Muscle layer of duodenum (tissue), 2 donors: ENCODE results near the gene SLC22A3.

Experiments used
- H3K27ac ChIP-seq: one replicate; pipeline ENCODE4 v1.7.0; 2013; ENCODE audit warnings: mild to moderate bottlenecking, low read length
- H3K27me3 ChIP-seq: one replicate; pipeline ENCODE4 v1.7.0; 2013; ENCODE audit warnings: low read depth, mild to moderate bottlenecking, control low read depth, low read length
- H3K36me3 ChIP-seq, 2 donors: one replicate each; pipeline ENCODE4 v1.7.0; 2013; ENCODE audit warnings: low read length in 2 of 2, control low read depth in 1 of 2, mild to moderate bottlenecking in 1 of 2; ENCODE audit not compliant: insufficient read depth in 2 of 2, control insufficient read depth in 1 of 2
- H3K4me1 ChIP-seq, 2 donors: one replicate each; pipeline ENCODE4 v1.7.0; 2013; ENCODE audit warnings: low read length in 2 of 2, mild to moderate bottlenecking in 2 of 2, control low read depth in 1 of 2, moderate library complexity in 1 of 2; ENCODE audit not compliant: insufficient read depth in 2 of 2, control insufficient read depth in 1 of 2
- H3K4me3 ChIP-seq, 2 donors: one replicate each; pipeline ENCODE4 v1.7.0; 2013; ENCODE audit warnings: low read length in 2 of 2, low read depth in 1 of 2, mild to moderate bottlenecking in 1 of 2
- H3K9me3 ChIP-seq, 2 donors: one replicate each; pipeline ENCODE4 v1.7.0; 2013; ENCODE audit warnings: low read length in 2 of 2, control low read depth in 1 of 2, mild to moderate bottlenecking in 1 of 2; ENCODE audit not compliant: control insufficient read depth in 1 of 2
- donor health status: healthy.

Gene SLC22A3

DNA sequence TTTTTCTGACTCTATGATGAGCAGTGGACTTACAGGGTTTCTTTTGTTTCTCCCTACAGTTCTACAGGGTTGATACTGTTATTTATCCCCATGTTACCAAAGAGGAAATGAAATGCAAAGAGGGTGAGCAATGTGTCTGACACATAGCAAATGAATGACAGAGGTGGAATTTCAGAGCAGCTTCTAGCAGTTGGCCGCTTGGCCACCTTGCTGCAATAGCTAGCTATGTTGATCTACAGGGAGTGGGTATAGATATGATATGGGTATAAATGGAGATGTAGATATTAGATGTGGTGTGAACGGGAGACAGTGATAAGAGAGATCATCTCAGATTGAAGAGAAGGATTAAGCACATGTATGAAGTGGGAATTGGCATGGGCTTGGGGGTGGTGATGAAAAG lies 10.9 kb upstream of the SLC22A3 start:
- Histone ChIP-seq H3K36me3 (no peaks in the 10 kb centered on the region), H3K4me1 (no peaks in the 10 kb centered on the region), H3K27ac (no peak overlapping the region), H3K27me3 (no peaks in the 10 kb centered on the region), H3K9me3 (no peaks in the 10 kb centered on the region), H3K4me3 (no peak overlapping the region)

DNA sequence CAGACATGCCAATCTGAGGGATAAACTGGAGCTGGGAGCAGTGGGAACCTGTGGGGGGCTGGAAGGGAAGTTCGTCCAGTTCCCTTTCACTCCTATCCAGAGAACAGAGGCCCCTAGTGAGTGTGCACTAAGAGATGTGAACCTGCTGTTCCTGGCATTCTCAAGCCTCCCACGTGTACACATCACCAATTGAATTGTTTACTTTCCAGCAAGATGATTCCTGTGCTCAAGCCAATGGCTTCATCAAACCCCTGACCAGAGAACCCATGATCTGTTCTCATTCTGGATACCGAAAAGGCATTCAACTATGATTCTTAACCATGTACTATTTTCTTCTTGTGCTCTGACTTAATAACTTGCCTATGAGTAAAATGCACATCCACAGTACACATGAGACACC lies 10.2 kb upstream of the SLC22A3 start:
- Histone ChIP-seq H3K36me3 (no peaks in the 10 kb centered on the region), H3K4me1 (no peaks in the 10 kb centered on the region)

DNA sequence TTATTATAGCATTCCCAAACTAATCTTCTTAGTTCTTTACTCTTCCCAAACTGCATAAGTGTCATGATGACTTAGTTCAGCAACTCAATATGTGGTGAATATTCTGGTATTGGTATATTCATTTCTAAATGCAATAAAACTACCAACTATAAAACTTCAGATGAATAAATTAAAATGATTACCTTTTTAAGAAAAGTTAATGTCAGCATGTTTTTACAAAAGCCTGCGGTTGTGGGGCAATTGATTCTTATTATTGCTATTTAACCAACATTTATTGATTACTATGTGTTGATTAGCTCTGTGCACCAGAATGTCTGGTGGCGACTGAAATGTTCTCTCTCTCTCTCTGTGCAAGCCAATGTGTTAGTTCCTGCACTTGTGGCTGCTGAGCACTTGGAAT lies 5.0 kb upstream of the SLC22A3 start:
- no peaks in the 10 kb centered on the region for H3K9me3 ChIP-seq
- H3K4me3 ChIP-seq: no peak overlapping the region

More for the DNA sequence above, 10.2 kb upstream of the SLC22A3 start:
- Histone ChIP-seq H3K27ac (no peak overlapping the region), H3K9me3 (no peaks in the 10 kb centered on the region), H3K27me3 (no peaks in the 10 kb centered on the region), H3K4me3 (no peak overlapping the region)

DNA sequence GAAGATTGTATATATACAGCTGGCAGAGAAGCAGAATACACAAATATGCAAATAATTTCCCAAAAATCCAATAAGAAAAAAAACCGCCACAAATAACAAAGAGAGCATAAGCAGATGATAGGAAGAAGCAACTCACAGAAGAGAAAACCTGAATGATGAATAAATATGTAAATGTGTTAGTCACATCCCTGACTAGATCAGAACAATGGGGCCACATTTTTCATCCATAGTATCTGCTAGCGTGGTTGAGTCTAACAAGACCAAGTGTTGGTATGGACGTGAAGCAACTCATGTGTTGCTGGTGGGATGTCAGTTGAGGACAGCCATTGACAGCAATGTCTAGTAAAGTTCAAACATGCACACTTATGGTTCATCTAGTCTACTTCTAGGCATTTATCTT lies 3.9 kb upstream of the SLC22A3 start:
- no peaks in the 10 kb centered on the region for H3K9me3 ChIP-seq
- no peak overlapping the region for H3K4me3 ChIP-seq
- H3K36me3 ChIP-seq: no peaks in the 10 kb centered on the region
- H3K27me3 ChIP-seq: no peaks in the 10 kb centered on the region
- no peak overlapping the region for H3K27ac ChIP-seq
- H3K4me1 ChIP-seq: peaks cover 0 to 7% of the 10 kb centered on the region in 2 donors

More for the DNA sequence above, 5.0 kb upstream of the SLC22A3 start:
- H3K27me3 ChIP-seq: no peaks in the 10 kb centered on the region
- no peaks in the 10 kb centered on the region for H3K36me3 ChIP-seq
- no peaks in the 10 kb centered on the region for H3K4me1 ChIP-seq
- H3K27ac ChIP-seq: no peak overlapping the region

DNA sequence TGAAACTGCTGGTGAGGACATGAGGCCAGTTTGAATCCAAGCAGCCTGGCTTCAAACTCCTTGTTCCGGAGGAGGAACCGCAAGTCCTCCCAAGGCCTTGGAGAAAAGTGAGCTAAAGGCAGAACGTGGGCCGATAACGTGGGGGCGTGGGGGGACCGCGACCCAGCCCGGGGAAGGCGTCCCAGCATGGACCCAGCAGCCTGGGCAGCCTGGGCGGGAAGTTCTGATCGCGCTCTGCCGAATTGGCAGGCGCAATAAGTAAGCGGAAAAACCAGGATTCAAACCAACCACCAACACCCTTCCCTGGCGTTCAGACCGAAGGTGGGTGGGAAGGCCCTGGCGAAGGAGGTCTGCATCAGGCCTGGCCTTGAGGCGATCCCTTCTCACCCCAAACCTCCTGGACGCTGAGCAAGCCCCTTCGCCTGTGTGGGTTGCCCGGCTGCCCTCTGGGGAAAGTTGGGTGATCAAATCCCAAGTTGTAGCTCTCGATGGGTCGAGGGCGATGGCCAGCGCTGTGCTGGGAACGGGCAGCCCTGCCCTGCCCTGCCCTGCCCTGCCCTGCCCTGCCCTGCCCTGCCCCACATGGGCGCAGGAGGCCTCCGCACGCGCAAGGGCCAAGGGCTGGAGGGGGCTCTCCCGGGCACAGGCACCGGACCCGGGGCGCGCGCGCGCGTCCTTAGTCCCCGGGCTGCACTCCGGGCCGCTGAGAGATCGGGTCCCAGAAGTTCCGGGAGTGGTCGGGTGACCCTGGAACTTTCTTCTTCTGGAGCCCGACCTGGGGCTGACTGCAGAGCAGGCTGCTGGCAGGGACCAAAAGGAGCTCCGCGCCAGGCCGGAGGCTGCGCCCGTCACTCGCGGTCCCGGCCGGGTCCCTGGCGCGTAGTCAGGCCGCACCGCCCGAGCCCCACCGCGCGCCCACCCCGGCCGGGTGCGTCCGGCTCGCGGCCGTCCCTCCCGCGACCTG lies 637 bp upstream of the SLC22A3 start:
- Histone ChIP-seq H3K4me3 (peak overlapping the region in 1 of 2 donors; percentile 40), H3K27ac (no peak overlapping the region)

DNA sequence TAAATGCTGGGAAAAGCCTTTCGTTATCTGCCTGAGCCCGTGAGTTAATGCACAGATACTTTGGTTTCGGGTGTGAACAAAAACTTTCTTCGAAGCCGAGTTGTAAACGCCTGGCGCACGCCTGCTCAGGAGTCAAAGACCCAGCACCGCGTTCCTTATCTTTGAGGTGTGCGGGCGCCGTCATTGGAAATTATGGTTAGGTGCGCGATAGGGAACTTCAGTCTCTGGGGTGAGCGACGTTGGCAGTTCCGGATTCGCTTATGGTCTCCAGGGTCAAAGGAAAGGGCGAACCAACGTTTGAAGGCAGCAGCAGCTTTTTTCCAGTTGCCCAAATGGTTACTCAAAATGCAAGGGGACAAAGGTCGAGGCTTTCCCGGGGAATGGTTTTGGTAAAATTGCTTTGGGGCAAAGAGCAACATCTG lies 853 bp downstream of the SLC22A3 start:
- Histone ChIP-seq H3K27me3 (no peaks in the 10 kb centered on the region), H3K4me1 (peaks cover 0 to 17% of the 10 kb centered on the region in 2 donors), H3K36me3 (no peaks in the 10 kb centered on the region), H3K4me3 (peak overlapping the region; percentile 57 to 78), H3K27ac (no peak overlapping the region), H3K9me3 (no peaks in the 10 kb centered on the region)

More for the DNA sequence above, 637 bp upstream of the SLC22A3 start:
- peaks cover 0 to 17% of the 10 kb centered on the region in 2 donors for H3K4me1 ChIP-seq
- H3K27me3 ChIP-seq: no peaks in the 10 kb centered on the region
- no peaks in the 10 kb centered on the region for H3K36me3 ChIP-seq
- no peaks in the 10 kb centered on the region for H3K9me3 ChIP-seq

DNA sequence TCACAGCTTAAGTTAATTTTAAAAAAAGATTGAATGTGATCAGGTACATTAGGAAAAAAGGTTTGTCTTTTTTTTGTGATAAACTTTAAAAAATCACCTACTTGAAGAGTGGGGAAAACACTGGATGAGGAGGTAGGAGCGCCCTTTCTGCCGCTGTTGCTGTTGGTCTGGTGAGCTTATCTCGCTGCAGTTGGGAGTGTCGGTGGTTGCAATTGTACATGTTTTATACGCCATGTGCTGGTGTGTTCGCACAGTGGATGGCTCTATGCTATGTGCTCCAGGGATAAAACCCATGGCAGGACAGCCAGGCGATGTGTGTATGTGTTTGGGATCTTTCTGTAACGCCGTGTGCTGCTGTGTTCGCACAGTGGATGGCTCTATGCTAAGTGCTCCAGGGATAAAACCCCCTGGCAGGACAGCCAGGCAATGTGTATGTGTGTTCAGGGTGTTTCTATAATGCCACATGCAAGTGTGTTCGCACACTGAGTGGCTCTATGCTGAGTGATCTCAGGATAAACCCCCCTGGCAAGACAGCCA lies 1.7 kb downstream of the SLC22A3 start:
- H3K4me3 ChIP-seq: peak overlapping the region; percentile 57 to 78
- peaks cover 0 to 17% of the 10 kb centered on the region in 2 donors for H3K4me1 ChIP-seq
- H3K9me3 ChIP-seq: no peaks in the 10 kb centered on the region
- no peak overlapping the region for H3K27ac ChIP-seq
- H3K36me3 ChIP-seq: no peaks in the 10 kb centered on the region
- no peaks in the 10 kb centered on the region for H3K27me3 ChIP-seq

DNA sequence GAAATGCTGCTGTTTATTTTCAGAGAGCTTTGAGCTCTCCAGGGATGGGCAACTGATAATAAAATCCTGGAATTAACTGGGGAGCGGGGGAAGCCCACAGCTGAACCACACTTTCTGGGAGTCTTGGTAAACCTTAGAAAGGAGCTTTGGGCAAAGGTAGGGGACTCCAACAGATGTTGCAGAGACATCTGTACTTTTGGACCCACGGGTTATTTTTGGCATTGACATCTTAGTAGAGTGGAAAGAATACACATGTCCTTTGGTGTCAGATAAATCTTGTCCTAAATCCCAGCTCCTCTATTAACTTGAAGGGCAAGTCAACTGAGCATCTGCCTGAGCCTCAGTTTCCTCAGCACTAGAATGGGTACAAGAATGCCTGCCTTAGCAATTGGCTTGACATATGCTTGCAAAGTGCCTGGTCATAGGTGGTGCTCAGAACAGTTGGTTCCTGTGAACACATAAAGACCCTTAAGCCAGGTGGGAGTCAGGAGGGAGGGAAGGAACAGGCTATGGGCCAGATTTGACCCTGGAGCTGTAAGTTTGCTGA lies 5.8 kb downstream of the SLC22A3 start:
- no peaks in the 10 kb centered on the region for H3K9me3 ChIP-seq
- H3K4me1 ChIP-seq: peaks cover 0 to 18% of the 10 kb centered on the region in 2 donors
- H3K27ac ChIP-seq: no peak overlapping the region
- no peak overlapping the region for H3K4me3 ChIP-seq
- H3K36me3 ChIP-seq: no peaks in the 10 kb centered on the region
- no peaks in the 10 kb centered on the region for H3K27me3 ChIP-seq

DNA sequence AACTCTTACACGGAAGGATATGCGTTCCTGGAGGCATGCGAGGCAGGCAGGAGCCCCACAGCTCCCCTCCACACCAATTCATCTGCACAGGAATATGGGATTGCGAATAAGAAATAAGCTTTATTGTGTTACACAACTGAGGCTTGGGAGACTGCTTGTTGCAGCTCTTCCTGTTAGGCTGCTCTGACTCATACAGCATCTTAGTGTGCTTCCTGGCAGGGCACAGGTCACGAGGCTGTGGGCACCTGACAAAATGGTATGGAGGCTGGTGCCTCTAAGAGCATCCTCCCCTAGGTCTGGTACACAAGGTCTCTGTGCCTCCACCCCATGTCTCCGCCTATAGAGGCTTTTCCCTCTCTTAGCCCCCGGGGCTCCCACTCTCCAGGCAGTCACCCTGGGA lies 6.8 kb downstream of the SLC22A3 start:
- Histone ChIP-seq H3K4me3 (no peak overlapping the region), H3K9me3 (no peaks in the 10 kb centered on the region), H3K4me1 (peaks cover 0 to 8% of the 10 kb centered on the region in 2 donors), H3K36me3 (no peaks in the 10 kb centered on the region), H3K27me3 (no peaks in the 10 kb centered on the region), H3K27ac (no peak overlapping the region)

DNA sequence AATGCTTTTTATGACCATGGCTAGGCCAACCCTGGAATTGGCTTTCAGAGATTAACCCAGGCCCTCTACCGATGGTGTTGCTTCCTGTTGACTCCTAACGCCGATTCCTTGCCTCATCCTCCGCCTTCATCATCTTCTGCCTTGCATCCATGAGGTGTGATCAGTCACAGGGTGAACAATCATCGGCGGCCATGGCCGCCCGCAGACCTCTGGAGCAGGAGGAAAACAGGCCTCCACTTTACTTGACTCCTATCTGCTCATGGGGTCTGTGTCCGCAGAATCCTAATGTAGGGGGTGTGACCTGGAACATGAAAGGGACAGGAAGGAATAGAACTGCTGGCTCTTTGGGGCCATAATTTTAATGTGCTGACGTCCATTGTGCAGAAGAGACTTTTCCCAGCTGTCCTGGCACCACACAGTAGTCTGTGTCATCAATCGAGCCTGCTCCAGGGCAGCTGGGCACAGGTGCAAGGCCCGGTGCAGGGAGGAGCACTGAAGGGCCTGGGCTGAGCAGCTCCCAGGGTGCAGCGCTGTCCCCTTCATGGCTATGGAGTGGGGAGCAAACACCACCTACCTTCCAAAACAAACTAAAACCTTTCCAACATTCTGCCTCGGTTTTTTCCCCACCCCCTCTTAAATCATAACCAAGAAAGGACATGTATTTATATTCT lies 8.0 kb downstream of the SLC22A3 start:
- no peak overlapping the region for H3K27ac ChIP-seq
- H3K4me3 ChIP-seq: no peak overlapping the region
- no peaks in the 10 kb centered on the region for H3K27me3 ChIP-seq
- no peaks in the 10 kb centered on the region for H3K9me3 ChIP-seq
- H3K36me3 ChIP-seq: no peaks in the 10 kb centered on the region
- peaks cover 0 to 5% of the 10 kb centered on the region in 2 donors for H3K4me1 ChIP-seq

DNA sequence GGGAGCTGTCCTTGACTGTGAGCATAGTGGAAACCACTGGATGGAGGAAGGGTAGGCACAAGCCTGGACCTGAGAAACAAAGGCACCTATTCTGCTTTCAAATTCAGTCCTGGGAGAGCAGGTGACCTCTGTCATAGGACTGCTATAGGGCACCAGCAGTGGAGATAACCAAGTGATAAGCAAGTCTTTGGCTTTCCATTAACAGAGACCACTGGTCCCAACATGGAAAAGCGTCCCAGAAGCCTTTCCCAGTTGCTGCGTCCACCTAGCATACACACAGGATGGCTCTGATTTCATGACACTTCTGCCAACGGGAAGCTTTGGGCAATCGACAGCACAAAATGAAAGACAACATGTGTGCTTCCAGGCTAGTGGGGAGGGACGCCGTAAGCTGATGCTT lies 8.9 kb downstream of the SLC22A3 start:
- H3K4me3 ChIP-seq: no peak overlapping the region
- H3K27me3 ChIP-seq: no peaks in the 10 kb centered on the region
- no peaks in the 10 kb centered on the region for H3K36me3 ChIP-seq
- no peak overlapping the region for H3K27ac ChIP-seq
- no peaks in the 10 kb centered on the region for H3K9me3 ChIP-seq
- H3K4me1 ChIP-seq: peaks cover 0 to 5% of the 10 kb centered on the region in 2 donors
